Natural killer cell (primary cell): Measurements from ENCODE around the gene EXOC3L2. TPM values are rescaled to one million over a fixed set of nuclear protein-coding genes. Genes with fewer than 3 reads are reported as not detected.

Experiments used
- ATAC-seq, 3 donors: fragments of 150-1000 bp in 2 of 3; fragments of 200-7000 bp in 1 of 3; cut with Tn5 transposase; 1 replicate in 1 of 3; 2 replicates in 2 of 3; pipeline ENCODE4 v1.10.0; 2021; ENCODE audit warnings: mild to moderate bottlenecking in 2 of 3, moderate library complexity in 2 of 3
- DNase-seq, 2 donors: peaks; one replicate each; pipeline versions ENCODE4 v3.0.0 to v3.0.0-alpha.2; 2013 to 2021; ENCODE audit warnings: mixed read lengths in 1 of 2
- H3K27ac ChIP-seq: one replicate; pipeline ENCODE4 v1.5.1; 2013; ENCODE audit warnings: mild to moderate bottlenecking, low read length
- H3K27me3 ChIP-seq: one replicate; pipeline ENCODE4 v1.6.1; 2013; ENCODE audit warnings: low read length; ENCODE audit not compliant: control insufficient read depth, insufficient read depth
- H3K36me3 ChIP-seq: one replicate; pipeline ENCODE4 v1.6.1; 2013; ENCODE audit warnings: low read length; ENCODE audit not compliant: control insufficient read depth, insufficient read depth
- H3K4me1 ChIP-seq: one replicate; pipeline ENCODE4 v1.6.1; 2013; ENCODE audit warnings: low read length; ENCODE audit not compliant: control insufficient read depth, insufficient read depth
- H3K4me3 ChIP-seq: one replicate; pipeline ENCODE4 v1.5.1; 2013; ENCODE audit warnings: low read length
- H3K9me3 ChIP-seq: one replicate; pipeline ENCODE4 v1.6.1; 2013; ENCODE audit warnings: low read length; ENCODE audit not compliant: control insufficient read depth, insufficient read depth
- H3K27ac Mint-ChIP-seq, 2 donors: one replicate each; pipeline ENCODE4 v1.8.0; 2022; ENCODE audit warnings: mild to moderate bottlenecking in 2 of 2, mixed read lengths in 2 of 2, moderate library complexity in 1 of 2
- H3K27me3 Mint-ChIP-seq, 2 donors: one replicate each; pipeline ENCODE4 v1.8.0; 2022; ENCODE audit warnings: low read depth in 2 of 2, mixed read lengths in 2 of 2
- H3K36me3 Mint-ChIP-seq: one replicate; pipeline ENCODE4 v1.8.0; 2022; ENCODE audit warnings: mixed read lengths
- H3K4me1 Mint-ChIP-seq, 2 donors: one replicate each; pipeline ENCODE4 v1.8.0; 2022; ENCODE audit warnings: mixed read lengths in 2 of 2
- H3K4me3 Mint-ChIP-seq: one replicate; pipeline ENCODE4 v1.8.0; 2022; ENCODE audit warnings: mild to moderate bottlenecking, moderate library complexity, mixed read lengths
- H3K9me3 Mint-ChIP-seq, 2 donors: one replicate each; pipeline ENCODE4 v1.8.0; 2022; ENCODE audit warnings: mixed read lengths in 2 of 2
- CTCF ChIP-seq: fragments of 200-600 bp; IDR thresholded peaks from one replicate; pipeline ENCODE4 v1.8.0; 2022; ENCODE audit warnings: antibody characterized with exemption
- WGBS: methylation state at CpG from one replicate; pipeline ENCODE4 v1.1.7; 2013; ENCODE audit warnings: missing lambda C conversion rate; ENCODE audit not compliant: insufficient coverage; 5-methylcytosine and 5-hydroxymethylcytosine counted together
- intact Hi-C: fragments of 100-400 bp; cut with micrococcal nuclease; formaldehyde crosslinking; loops from one replicate; pipeline ENCODE4 v1.14.2; 2022
- total RNA-seq, 4 donors: library from RNA; stranded (reverse); fragments of 120-200 nt in 1 of 4; gene quantifications; one replicate each; pipeline versions ENCODE4 v1.2.3 to v1.2.4, GENCODE V29; 2013 to 2022

The EXOC3L2 gene
- total RNA-seq, 3 donors from 2014 or later (not counting 1 experiment from before 2014, with no cell fraction given) = 0.16 to 0.23 TPM; not detected in 1

- H3K36me3 ChIP-seq = peaks cover 36% of the 10 kb centered on the region
- TF ChIP-seq CTCF = no peak
- no peaks in the 10 kb centered on the region for H3K4me1 ChIP-seq
- WGBS = 93% methylated on average over 5 of the region's 7 CpGs
- H3K9me3 ChIP-seq = no peaks in the 10 kb centered on the region
- H3K36me3 Mint-ChIP-seq = peaks cover 5% of the 10 kb centered on the region
- ATAC-seq (no peak), DNase-seq (no peak)
- intact Hi-C loops = no loop called here
- no peak overlapping the region for H3K27ac ChIP-seq
- H3K27me3 Mint-ChIP-seq = no peaks in the 10 kb centered on the region
- no peaks in the 10 kb centered on the region for H3K9me3 Mint-ChIP-seq
- no peak overlapping the region for H3K4me3 Mint-ChIP-seq
- no peaks in the 10 kb centered on the region for H3K4me1 Mint-ChIP-seq
- no peaks in the 10 kb centered on the region for H3K27me3 ChIP-seq
- H3K27ac Mint-ChIP-seq = no peak overlapping the region
- H3K4me3 ChIP-seq = no peak overlapping the region
These were observed 31.1 kb upstream of the EXOC3L2 start for GRCh38 chr19:45276284-45276687.

- Mint-ChIP-seq H3K36me3 (peaks cover 5% of the 10 kb centered on the region), H3K27me3 (no peaks in the 10 kb centered on the region), H3K4me3 (no peak overlapping the region), H3K9me3 (no peaks in the 10 kb centered on the region), H3K4me1 (no peaks in the 10 kb centered on the region), H3K27ac (no peak overlapping the region)
- DNase-seq (no peak), ATAC-seq (no peak)
- no peaks in the 10 kb centered on the region for H3K27me3 ChIP-seq
- H3K36me3 ChIP-seq = peaks cover 35% of the 10 kb centered on the region
- intact Hi-C loops = no loop called here
- 90% methylated on average over 12 of the region's 12 CpGs for WGBS
- no peak overlapping the region for H3K27ac ChIP-seq
- no peaks in the 10 kb centered on the region for H3K4me1 ChIP-seq
- no peak overlapping the region for H3K4me3 ChIP-seq
- no peaks in the 10 kb centered on the region for H3K9me3 ChIP-seq
- TF ChIP-seq CTCF = no peak
These were observed 30.3 kb upstream of the EXOC3L2 start for GRCh38 chr19:45275370-45275971.

GRCh38 chr19:45273521-45273855 is 28.3 kb upstream of the EXOC3L2 start:
- Mint-ChIP-seq H3K27me3 (no peaks in the 10 kb centered on the region), H3K4me1 (no peaks in the 10 kb centered on the region), H3K27ac (no peak overlapping the region), H3K9me3 (no peaks in the 10 kb centered on the region), H3K36me3 (peaks cover 5% of the 10 kb centered on the region), H3K4me3 (no peak overlapping the region)
- intact Hi-C loops = no loop called here
- no peak overlapping the region for H3K27ac ChIP-seq
- H3K36me3 ChIP-seq = peaks cover 23% of the 10 kb centered on the region
- DNase-seq = no peak
- no peak for ATAC-seq
- no peak for TF ChIP-seq CTCF
- no peaks in the 10 kb centered on the region for H3K4me1 ChIP-seq
- no peaks in the 10 kb centered on the region for H3K27me3 ChIP-seq
- no peaks in the 10 kb centered on the region for H3K9me3 ChIP-seq
- H3K4me3 ChIP-seq = no peak overlapping the region
- 98% methylated on average over 13 of the region's 14 CpGs for WGBS

GRCh38 chr19:45271735-45272108 is 26.5 kb upstream of the EXOC3L2 start:
- H3K9me3 Mint-ChIP-seq = no peaks in the 10 kb centered on the region
- no peak overlapping the region for H3K27ac Mint-ChIP-seq
- intact Hi-C loops = no loop called here

More at GRCh38 chr19:45271735-45272108, 26.5 kb upstream of the EXOC3L2 start:
- H3K9me3 ChIP-seq = no peaks in the 10 kb centered on the region
- H3K36me3 Mint-ChIP-seq = peaks cover 5% of the 10 kb centered on the region
- no peaks in the 10 kb centered on the region for H3K4me1 Mint-ChIP-seq
- no peak for TF ChIP-seq CTCF
- H3K4me3 Mint-ChIP-seq = no peak overlapping the region
- peaks cover 18% of the 10 kb centered on the region for H3K36me3 ChIP-seq
- no peaks in the 10 kb centered on the region for H3K27me3 ChIP-seq
- DNase-seq = no peak
- no peaks in the 10 kb centered on the region for H3K27me3 Mint-ChIP-seq
- peaks cover 5% of the 10 kb centered on the region for H3K4me1 ChIP-seq
- H3K4me3 ChIP-seq = no peak overlapping the region
- no peak for ATAC-seq
- H3K27ac ChIP-seq = no peak overlapping the region
- 84% methylated on average over 7 of the region's 7 CpGs for WGBS
